Hepatocyte (in vitro differentiated cells): Measurements from ENCODE around the gene ZBTB21. TPM values are rescaled to one million over a fixed set of nuclear protein-coding genes. Genes with fewer than 3 reads are reported as not detected.

Experiments used
- DNase-seq: peaks from one replicate; pipeline ENCODE4 v3.0.0-alpha.2; 2016; ENCODE audit warnings: low spot score
- H2AFZ ChIP-seq: fragments of 200-600 bp; sonication (generic); 2 replicates; pipeline ENCODE4 v1.6.0; 2016; ENCODE audit warnings: antibody characterized with exemption, mild to moderate bottlenecking
- H3K27ac ChIP-seq: fragments of 200-600 bp; sonication (generic); 2 replicates; pipeline ENCODE4 v1.5.1; 2016; ENCODE audit warnings: mild to moderate bottlenecking
- H3K27me3 ChIP-seq: fragments of 200-600 bp; sonication (generic); 2 replicates; pipeline ENCODE4 v1.6.1; 2016
- H3K36me3 ChIP-seq: fragments of 200-600 bp; sonication (generic); replicated peaks from 2 replicates; pipeline ENCODE4 v1.5.1; 2016; ENCODE audit warnings: low read depth; ENCODE audit not compliant: insufficient read depth
- H3K4me1 ChIP-seq: fragments of 200-600 bp; sonication (generic); 2 replicates; pipeline ENCODE4 v1.5.1; 2016; ENCODE audit warnings: mild to moderate bottlenecking, moderate library complexity; ENCODE audit not compliant: insufficient read depth
- H3K4me2 ChIP-seq: fragments of 200-600 bp; sonication (generic); 2 replicates; pipeline ENCODE4 v1.6.0; 2016
- H3K4me3 ChIP-seq: fragments of 200-600 bp; sonication (generic); 2 replicates; pipeline ENCODE4 v1.5.1; 2016; ENCODE audit warnings: mild to moderate bottlenecking
- H3K79me2 ChIP-seq: fragments of 200-600 bp; sonication (generic); 2 replicates; pipeline ENCODE4 v1.6.0; 2017; ENCODE audit warnings: mild to moderate bottlenecking
- H3K9me2 ChIP-seq: fragments of 200-600 bp; sonication (generic); replicated peaks from 2 replicates; pipeline ENCODE4 v1.6.0; 2017; ENCODE audit warnings: mild to moderate bottlenecking; ENCODE audit not compliant: insufficient read depth
- H3K9me3 ChIP-seq: fragments of 200-600 bp; sonication (generic); 2 replicates; pipeline ENCODE4 v1.5.1; 2016; ENCODE audit warnings: low read depth, mild to moderate bottlenecking
- H4K20me1 ChIP-seq: fragments of 200-600 bp; sonication (generic); 2 replicates; pipeline ENCODE4 v1.6.0; 2016; ENCODE audit warnings: mild to moderate bottlenecking; ENCODE audit not compliant: insufficient read depth, poor library complexity, severe bottlenecking
- CTCF ChIP-seq: fragments of 200-600 bp; sonication (generic); IDR thresholded peaks from 2 replicates; pipeline ENCODE4 v1.5.1; 2016; ENCODE audit warnings: antibody characterized with exemption, mild to moderate bottlenecking; ENCODE audit not compliant: poor library complexity
- EZH2 ChIP-seq: fragments of 200-600 bp; sonication (generic); IDR thresholded peaks from 2 replicates; pipeline ENCODE4 v1.6.1; 2016; ENCODE audit warnings: antibody characterized with exemption, mild to moderate bottlenecking, borderline replicate concordance
- EZH2phosphoT487 ChIP-seq: fragments of 200-600 bp; sonication (generic); IDR thresholded peaks from one replicate; pipeline ENCODE4 v1.6.1; 2018; ENCODE audit warnings: antibody characterized with exemption, mild to moderate bottlenecking, low read depth, moderate library complexity; ENCODE audit not compliant: unreplicated experiment, severe bottlenecking
- WGBS: methylation state at CpG from one replicate; pipeline ENCODE4 v1.1.6; 2016; ENCODE audit warnings: low lambda C conversion rate; ENCODE audit errors: missing lambda C conversion rate; 5-methylcytosine and 5-hydroxymethylcytosine counted together
- polyA plus RNA-seq: library from polyadenylated mRNA; unstranded; fragments of >200 nt; fragmentation: Nextera tagmentation; extraction: Ambion mirVana; gene quantifications from 2 replicates; pipeline ENCODE4 v1.2.1, GENCODE V29; 2016
- total RNA-seq: library from RNA; depleted of rRNA; stranded (reverse); fragments of >200 nt; gene quantifications from 2 replicates; pipeline ENCODE4 v1.2.3, GENCODE V29; 2014

ZBTB21 gene
- total and polyA plus RNA-seq, 2 experiments from 2014 or later, result 6.0 to 21.5 TPM

- no peak for TF ChIP-seq EZH2phosphoT487
- no peak for TF ChIP-seq EZH2
- TF ChIP-seq CTCF, result no peak
- Histone ChIP-seq H3K9me2 (no peaks in the 10 kb centered on the region), H3K4me2 (no peak overlapping the region), H3K4me3 (no peak overlapping the region), H3K27me3 (no peaks in the 10 kb centered on the region), H4K20me1 (no peaks in the 10 kb centered on the region), H3K4me1 (no peaks in the 10 kb centered on the region), H3K27ac (no peak overlapping the region), H3K9me3 (no peaks in the 10 kb centered on the region), H3K36me3 (no peaks in the 10 kb centered on the region), H2AFZ (no peak overlapping the region), H3K79me2 (no peaks in the 10 kb centered on the region)
- WGBS, result 88% methylated on average over 8 of the region's 9 CpGs
- DNase-seq, result no peak
Observed at GRCh38 chr21:42026082-42026435, 15.9 kb upstream of the ZBTB21 start.

- Histone ChIP-seq H3K4me3 (no peak overlapping the region), H3K4me1 (no peaks in the 10 kb centered on the region), H3K36me3 (no peaks in the 10 kb centered on the region), H3K27ac (no peak overlapping the region), H3K9me3 (no peaks in the 10 kb centered on the region), H4K20me1 (no peaks in the 10 kb centered on the region), H3K79me2 (no peaks in the 10 kb centered on the region), H2AFZ (no peak overlapping the region), H3K4me2 (no peak overlapping the region), H3K27me3 (no peaks in the 10 kb centered on the region), H3K9me2 (no peaks in the 10 kb centered on the region)
- TF ChIP-seq EZH2 (no peak), CTCF (no peak), EZH2phosphoT487 (no peak)
- 64% methylated on average over 12 of the region's 12 CpGs for WGBS
- DNase-seq, result peak; percentile 28
Observed at GRCh38 chr21:42025376-42026081, 15.4 kb upstream of the ZBTB21 start.

GRCh38 chr21:42022906-42023305 lies 12.7 kb upstream of the ZBTB21 start:
- Histone ChIP-seq H3K4me3 (no peak overlapping the region), H3K27me3 (no peaks in the 10 kb centered on the region), H3K27ac (no peak overlapping the region), H3K79me2 (no peaks in the 10 kb centered on the region), H3K36me3 (no peaks in the 10 kb centered on the region), H3K9me3 (no peaks in the 10 kb centered on the region), H3K9me2 (no peaks in the 10 kb centered on the region), H3K4me2 (no peak overlapping the region), H2AFZ (no peak overlapping the region), H3K4me1 (no peaks in the 10 kb centered on the region), H4K20me1 (no peaks in the 10 kb centered on the region)
- TF ChIP-seq CTCF (no peak), EZH2phosphoT487 (no peak), EZH2 (no peak)
- 99% methylated on average over 11 of the region's 11 CpGs for WGBS
- no peak for DNase-seq

- Histone ChIP-seq H3K4me1 (no peaks in the 10 kb centered on the region), H3K27me3 (no peaks in the 10 kb centered on the region), H3K4me2 (no peak overlapping the region), H4K20me1 (no peaks in the 10 kb centered on the region), H3K79me2 (no peaks in the 10 kb centered on the region), H3K4me3 (no peak overlapping the region), H3K9me2 (no peaks in the 10 kb centered on the region), H3K27ac (no peak overlapping the region), H3K9me3 (no peaks in the 10 kb centered on the region), H3K36me3 (no peaks in the 10 kb centered on the region), H2AFZ (no peak overlapping the region)
- WGBS, result 66% methylated on average over 12 of the region's 12 CpGs
- DNase-seq, result no peak
- TF ChIP-seq EZH2phosphoT487 (no peak), CTCF (no peak)
Observed at GRCh38 chr21:42022091-42022430, 11.9 kb upstream of the ZBTB21 start.
